HFF-Myc (cell line): Measurements from ENCODE around the gene ITPR3.

Experiments used
- DNase-seq: peaks from one replicate; pipeline ENCODE4 v3.0.0-alpha.2; 2011; ENCODE audit warnings: low read depth; ENCODE audit errors: extremely low read depth
- H3K4me3 ChIP-seq: replicated peaks from 2 replicates; pipeline ENCODE4 v1.5.1; 2011; ENCODE audit warnings: low read depth, mild to moderate bottlenecking, control low read depth, low read length
- CTCF ChIP-seq: IDR thresholded peaks from 2 replicates; pipeline ENCODE4 v1.5.1; 2012; ENCODE audit warnings: mild to moderate bottlenecking, low read depth, low read length, control low read depth; ENCODE audit errors: missing control alignments

Gene ITPR3

GRCh38 chr6:33683051-33683571, 62.0 kb downstream of the ITPR3 start:
- H3K4me3 ChIP-seq: no peak overlapping the region
- TF ChIP-seq CTCF: no peak
- no peak for DNase-seq

DNA sequence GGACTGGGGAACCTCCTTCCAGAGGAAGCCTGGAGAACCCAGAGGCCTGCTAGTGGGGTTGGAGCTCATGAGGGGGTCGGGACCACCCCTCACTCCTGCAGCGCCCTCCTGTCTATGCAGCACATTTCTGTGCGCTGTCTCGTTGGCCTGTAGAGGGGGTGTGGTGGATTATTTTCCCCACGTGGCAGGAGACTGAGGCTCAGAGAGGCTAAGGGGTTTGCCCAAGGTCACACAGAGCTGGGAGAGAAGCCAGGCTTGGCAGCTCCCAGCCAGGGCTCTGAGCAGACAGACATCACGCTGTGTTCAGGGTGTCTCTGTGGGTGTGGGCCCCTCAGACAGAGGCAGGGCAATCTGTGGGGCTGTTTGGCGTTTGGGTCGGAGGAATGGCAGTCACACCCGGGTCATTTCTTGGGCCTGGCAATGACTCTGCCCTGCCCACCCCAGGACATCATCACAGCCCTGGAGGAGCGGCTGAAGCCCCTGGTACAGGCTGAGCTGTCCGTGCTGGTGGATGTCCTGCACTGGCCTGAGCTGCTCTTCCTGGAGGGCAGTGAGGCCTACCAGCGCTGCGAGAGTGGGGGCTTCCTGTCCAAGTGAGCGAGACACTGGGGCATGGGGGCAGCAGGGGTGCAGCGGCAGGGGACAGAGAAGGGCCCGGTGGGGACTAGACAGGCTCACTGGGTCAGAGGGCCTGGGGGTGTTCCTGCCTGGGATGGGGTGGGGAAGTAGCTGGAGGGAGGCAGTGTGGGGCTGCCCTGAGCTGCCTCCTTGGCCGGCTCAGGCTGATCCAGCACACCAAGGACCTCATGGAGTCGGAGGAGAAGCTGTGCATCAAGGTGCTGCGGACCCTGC, 62.7 kb downstream of the ITPR3 start:
- no peak for DNase-seq
- H3K4me3 ChIP-seq: no peak overlapping the region
- no peak for TF ChIP-seq CTCF

DNA sequence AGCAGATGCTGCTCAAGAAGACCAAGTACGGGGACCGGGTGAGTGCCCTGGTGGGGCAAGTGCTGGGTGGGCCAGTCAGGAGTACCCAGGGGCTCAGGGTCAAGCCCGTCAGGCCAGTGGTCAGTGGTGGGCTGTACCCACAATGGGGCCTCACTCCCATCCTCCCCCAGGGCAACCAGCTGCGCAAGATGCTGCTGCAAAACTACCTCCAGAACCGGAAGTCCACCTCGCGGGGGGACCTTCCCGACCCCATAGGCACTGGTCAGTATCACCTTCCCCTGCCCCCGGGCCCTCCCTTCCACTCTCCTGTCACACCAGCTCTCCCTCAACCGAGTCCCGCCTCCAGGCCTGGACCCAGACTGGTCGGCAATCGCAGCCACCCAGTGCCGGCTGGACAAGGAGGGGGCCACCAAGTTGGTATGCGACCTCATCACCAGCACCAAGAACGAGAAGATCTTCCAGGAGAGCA, 63.3 kb downstream of the ITPR3 start:
- DNase-seq: no peak
- TF ChIP-seq CTCF: no peak
- H3K4me3 ChIP-seq: no peak overlapping the region

- DNase-seq: no peak
- H3K4me3 ChIP-seq: no peak overlapping the region
- no peak for TF ChIP-seq CTCF
Observed at GRCh38 chr6:33684983-33685382, 63.9 kb downstream of the ITPR3 start.

- TF ChIP-seq CTCF: no peak
- no peak overlapping the region for H3K4me3 ChIP-seq
- DNase-seq: no peak
Observed at GRCh38 chr6:33685411-33686224, 64.5 kb downstream of the ITPR3 start.

DNA sequence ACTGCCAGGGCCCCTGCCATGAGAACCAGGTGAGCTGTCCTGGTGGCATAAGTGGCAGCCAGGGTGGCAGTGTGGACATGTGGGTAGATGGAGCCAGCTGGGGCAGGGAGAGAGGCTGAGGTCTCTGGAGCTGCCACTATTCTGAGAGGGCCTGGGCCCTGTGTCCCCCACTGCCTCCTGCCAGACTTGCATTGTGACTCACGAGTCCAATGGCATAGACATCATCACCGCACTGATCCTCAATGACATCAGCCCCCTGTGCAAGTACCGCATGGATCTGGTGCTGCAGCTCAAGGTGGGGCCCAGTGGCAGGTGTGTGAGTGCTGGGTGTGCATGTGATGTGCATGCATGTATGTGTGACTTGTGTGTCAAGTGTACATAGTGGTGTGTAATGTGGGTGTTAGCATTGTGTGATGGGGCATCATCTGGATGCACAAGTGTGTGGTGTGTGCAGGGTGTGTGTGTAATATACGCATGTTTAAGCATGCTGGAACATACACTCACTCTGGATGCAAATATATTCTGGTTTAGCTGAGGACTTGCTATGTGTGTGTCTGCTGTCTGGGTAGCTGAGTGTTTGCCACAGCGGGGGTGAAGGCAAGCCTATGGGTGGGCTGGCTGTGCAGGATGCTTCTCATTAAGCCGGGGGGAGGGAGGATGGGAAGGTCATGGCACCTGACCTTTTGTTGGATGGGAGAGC, 65.3 kb downstream of the ITPR3 start:
- DNase-seq: no peak
- no peak for TF ChIP-seq CTCF
- no peak overlapping the region for H3K4me3 ChIP-seq
